SK-N-MC (cell line): ENCODE measurements around the gene SLC26A9.

ENCODE experiments used
- DNase-seq: peaks from one replicate; pipeline ENCODE4 v3.0.0-alpha.2; 2011; ENCODE audit warnings: low read depth, low spot score
- H3K27ac ChIP-seq: fragments of 200-600 bp; sonication (generic); 2 replicates; pipeline ENCODE4 v1.5.1; 2016; ENCODE audit warnings: mixed run types
- H3K36me3 ChIP-seq: fragments of 200-600 bp; sonication (generic); 2 replicates; pipeline ENCODE4 v1.6.1; 2017; ENCODE audit warnings: antibody characterized with exemption, low read length, mixed read lengths; ENCODE audit not compliant: insufficient read depth
- H3K4me3 ChIP-seq: fragments of 200-600 bp; sonication (generic); 2 replicates; pipeline ENCODE4 v1.5.1; 2016
- H3K9ac ChIP-seq: fragments of 200-600 bp; sonication (generic); 2 replicates; pipeline ENCODE4 v1.8.0; 2017; ENCODE audit warnings: mixed run types, mixed read lengths; ENCODE audit not compliant: insufficient read length
- H3K9me3 ChIP-seq: fragments of 200-600 bp; sonication (generic); 2 replicates; pipeline ENCODE4 v1.6.1; 2017; ENCODE audit warnings: low read depth, mild to moderate bottlenecking, antibody characterized with exemption, low read length, moderate library complexity, mixed read lengths
- EZH2 ChIP-seq: fragments of 200-600 bp; sonication (generic); IDR thresholded peaks from one replicate; pipeline ENCODE4 v1.6.1; 2017; ENCODE audit warnings: antibody characterized with exemption
- FOXP2 ChIP-seq: optimal IDR thresholded peaks from 2 replicates; pipeline ENCODE3; 2011; ENCODE audit warnings: mild to moderate bottlenecking, moderate library complexity; ENCODE audit not compliant: insufficient read depth; ENCODE audit errors: extremely low read length, control extremely low read depth
- POLR2AphosphoS5 ChIP-seq: IDR thresholded peaks from 2 replicates; pipeline ENCODE4 v1.6.1; 2012; ENCODE audit warnings: mild to moderate bottlenecking, low read depth, low read length, borderline replicate concordance

Gene SLC26A9

GRCh38 chr1:205936311-205936710 is 6.9 kb downstream of the SLC26A9 start:
- Histone ChIP-seq H3K9ac (no peak overlapping the region), H3K36me3 (no peaks in the 10 kb centered on the region), H3K4me3 (no peak overlapping the region), H3K27ac (no peak overlapping the region), H3K9me3 (no peaks in the 10 kb centered on the region)
- no peak for DNase-seq
- TF ChIP-seq EZH2 (no peak), FOXP2 (no peak), POLR2AphosphoS5 (no peak)

GRCh38 chr1:205935869-205936268 is 7.4 kb downstream of the SLC26A9 start:
- Histone ChIP-seq H3K36me3 (no peaks in the 10 kb centered on the region), H3K9me3 (no peaks in the 10 kb centered on the region), H3K4me3 (no peak overlapping the region), H3K9ac (no peak overlapping the region), H3K27ac (no peak overlapping the region)
- TF ChIP-seq EZH2 (no peak), FOXP2 (no peak), POLR2AphosphoS5 (no peak)
- DNase-seq = no peak

GRCh38 chr1:205934788-205935187 is 8.5 kb downstream of the SLC26A9 start:
- H3K9ac ChIP-seq = no peak overlapping the region
- H3K36me3 ChIP-seq = no peaks in the 10 kb centered on the region
- no peak for TF ChIP-seq POLR2AphosphoS5
- TF ChIP-seq EZH2 = no peak
- no peak for TF ChIP-seq FOXP2
- no peak for DNase-seq
- H3K27ac ChIP-seq = no peak overlapping the region
- H3K4me3 ChIP-seq = no peak overlapping the region
- no peaks in the 10 kb centered on the region for H3K9me3 ChIP-seq

GRCh38 chr1:205933671-205934618 is 9.3 kb downstream of the SLC26A9 start:
- H3K36me3 ChIP-seq = no peaks in the 10 kb centered on the region
- no peak overlapping the region for H3K27ac ChIP-seq
- TF ChIP-seq FOXP2 = no peak
- TF ChIP-seq POLR2AphosphoS5 = no peak
- no peak for TF ChIP-seq EZH2
- H3K9ac ChIP-seq = no peak overlapping the region
- no peak overlapping the region for H3K4me3 ChIP-seq
- no peaks in the 10 kb centered on the region for H3K9me3 ChIP-seq
- DNase-seq = no peak

GRCh38 chr1:205932776-205933175 is 10.5 kb downstream of the SLC26A9 start:
- Histone ChIP-seq H3K9ac (no peak overlapping the region), H3K36me3 (no peaks in the 10 kb centered on the region)
- TF ChIP-seq POLR2AphosphoS5 (no peak), EZH2 (no peak), FOXP2 (no peak)

GRCh38 chr1:205930799-205931281 is 12.4 kb downstream of the SLC26A9 start:
- H3K9me3 ChIP-seq = no peaks in the 10 kb centered on the region
- no peak overlapping the region for H3K9ac ChIP-seq
- no peak for TF ChIP-seq FOXP2
- no peak for TF ChIP-seq POLR2AphosphoS5
- no peak for TF ChIP-seq EZH2

More at GRCh38 chr1:205932776-205933175, 10.5 kb downstream of the SLC26A9 start:
- Histone ChIP-seq H3K4me3 (no peak overlapping the region), H3K9me3 (no peaks in the 10 kb centered on the region), H3K27ac (no peak overlapping the region)
- DNase-seq = no peak

GRCh38 chr1:205930195-205930577 is 13.1 kb downstream of the SLC26A9 start:
- TF ChIP-seq FOXP2 (no peak), EZH2 (no peak), POLR2AphosphoS5 (no peak)
- no peak for DNase-seq
- Histone ChIP-seq H3K27ac (no peak overlapping the region), H3K9ac (no peak overlapping the region), H3K36me3 (no peaks in the 10 kb centered on the region), H3K9me3 (no peaks in the 10 kb centered on the region), H3K4me3 (no peak overlapping the region)

More at GRCh38 chr1:205930799-205931281, 12.4 kb downstream of the SLC26A9 start:
- no peaks in the 10 kb centered on the region for H3K36me3 ChIP-seq
- no peak overlapping the region for H3K27ac ChIP-seq
- H3K4me3 ChIP-seq = no peak overlapping the region
- DNase-seq = no peak

GRCh38 chr1:205929496-205930194 is 13.6 kb downstream of the SLC26A9 start:
- Histone ChIP-seq H3K9ac (no peak overlapping the region), H3K27ac (no peak overlapping the region), H3K36me3 (no peaks in the 10 kb centered on the region), H3K4me3 (no peak overlapping the region), H3K9me3 (no peaks in the 10 kb centered on the region)
- DNase-seq = no peak
- TF ChIP-seq EZH2 (no peak), FOXP2 (no peak), POLR2AphosphoS5 (no peak)
